WTC11 (cell line): ENCODE data around the gene ABHD15. TPM values are rescaled to one million over a fixed set of nuclear protein-coding genes. Genes with fewer than 3 reads are reported as not detected.
A peak's percentile ranks its signal among the peaks of the same experiment; 100 is the strongest.

Source experiments
- ATAC-seq: fragments of 200-7000 bp; cut with Tn5 transposase; 2 replicates; pipeline ENCODE4 v1.10.0; 2021; ENCODE audit warnings: mild to moderate bottlenecking, moderate library complexity
- CTCF ChIA-PET: fragments of 300-600 bp; sonication (Branson Sonifier 250); formaldehyde crosslinking; loops from one replicate; lab custom pipeline; 2021; ENCODE audit warnings: antibody characterized with exemption; lab: Charles Lee
- POLR2A ChIA-PET: fragments of 350-600 bp; sonication (Branson Sonifier 250); formaldehyde crosslinking; loops from one replicate; lab custom pipeline; 2021; ENCODE audit warnings: antibody characterized with exemption; lab: Charles Lee
- DNase-seq: peaks from one replicate; pipeline ENCODE4 v3.0.0; 2021; ENCODE audit warnings: low spot score
- H3K27ac Mint-ChIP-seq: 2 replicates; pipeline ENCODE4 v1.8.0; 2021; ENCODE audit warnings: mixed read lengths
- H3K27me3 Mint-ChIP-seq: 2 replicates; pipeline ENCODE4 v1.8.0; 2021; ENCODE audit warnings: low read depth, mild to moderate bottlenecking, moderate library complexity, mixed read lengths
- H3K36me3 Mint-ChIP-seq: 2 replicates; pipeline ENCODE4 v1.8.0; 2021; ENCODE audit warnings: mixed read lengths
- H3K4me1 Mint-ChIP-seq: 2 replicates; pipeline ENCODE4 v1.8.0; 2022; ENCODE audit warnings: mixed read lengths
- H3K4me3 Mint-ChIP-seq: 2 replicates; pipeline ENCODE4 v1.8.0; 2021; ENCODE audit warnings: mild to moderate bottlenecking, moderate library complexity, mixed read lengths
- H3K9me3 Mint-ChIP-seq: 2 replicates; pipeline ENCODE4 v1.8.0; 2021; ENCODE audit warnings: mixed read lengths
- CBFB ChIP-seq: sonication (generic); formaldehyde crosslinking; IDR thresholded peaks from 2 replicates; pipeline ENCODE4 v1.8.1; 2022; ENCODE audit warnings: mild to moderate bottlenecking, low read depth, missing genetic modification reagents
- E2F1 ChIP-seq: sonication (generic); formaldehyde crosslinking; IDR thresholded peaks from 2 replicates; pipeline ENCODE4 v1.8.0; 2022; ENCODE audit warnings: mild to moderate bottlenecking, missing genetic modification reagents
- FOXP1 ChIP-seq: sonication (generic); formaldehyde crosslinking; IDR thresholded peaks from 2 replicates; pipeline ENCODE4 v1.8.0; 2022; ENCODE audit warnings: missing genetic modification reagents, mild to moderate bottlenecking, moderate library complexity, borderline replicate concordance
- FOXP4 ChIP-seq: sonication (generic); formaldehyde crosslinking; IDR thresholded peaks from 2 replicates; pipeline ENCODE4 v1.8.0; 2022; ENCODE audit warnings: mild to moderate bottlenecking, missing genetic modification reagents
- MAX ChIP-seq: sonication (generic); formaldehyde crosslinking; IDR thresholded peaks from 2 replicates; pipeline ENCODE4 v1.8.0; 2022; ENCODE audit warnings: mild to moderate bottlenecking, missing genetic modification reagents
- NR2C2 ChIP-seq: sonication (generic); formaldehyde crosslinking; IDR thresholded peaks from 2 replicates; pipeline ENCODE4 v1.8.0; 2022; ENCODE audit warnings: mild to moderate bottlenecking, missing genetic modification reagents
- NR3C1 ChIP-seq: sonication (generic); formaldehyde crosslinking; conservative IDR thresholded peaks from 2 replicates; pipeline ENCODE4 v1.8.1; 2023; ENCODE audit warnings: low read depth, mild to moderate bottlenecking, missing genetic modification reagents
- PRRX2 ChIP-seq: fragments of 250-450 bp; sonication (Bioruptor Pico); IDR thresholded peaks from 2 replicates; pipeline ENCODE4 v1.8.0; 2021; ENCODE audit warnings: mild to moderate bottlenecking
- SP1 ChIP-seq: sonication (generic); formaldehyde crosslinking; conservative IDR thresholded peaks from 2 replicates; pipeline ENCODE4 v1.8.1; 2022; ENCODE audit warnings: missing genetic modification reagents
- TP53 ChIP-seq: sonication (generic); formaldehyde crosslinking; IDR thresholded peaks from 2 replicates; pipeline ENCODE4 v1.8.1; 2023; ENCODE audit warnings: mild to moderate bottlenecking, missing genetic modification reagents
- ZBTB21 ChIP-seq: sonication (generic); formaldehyde crosslinking; IDR thresholded peaks from 2 replicates; pipeline ENCODE4 v1.8.1; 2023; ENCODE audit warnings: mild to moderate bottlenecking, missing genetic modification reagents, borderline replicate concordance
- ZNF263 ChIP-seq: sonication (generic); formaldehyde crosslinking; IDR thresholded peaks from 2 replicates; pipeline ENCODE4 v1.8.1; 2022; ENCODE audit warnings: low read depth, mild to moderate bottlenecking, moderate library complexity, missing genetic modification reagents
- ZNF416 ChIP-seq: fragments of 250-450 bp; sonication (Bioruptor Pico); IDR thresholded peaks from 2 replicates; pipeline ENCODE4 v1.9.0; 2021; ENCODE audit warnings: mild to moderate bottlenecking, inconsistent platforms
- total RNA-seq: library from RNA; stranded (reverse); gene quantifications from 3 replicates; pipeline ENCODE4 v1.2.3, GENCODE V29; 2021
- TF ChIP-seq, protein P1 (sequence below): sonication (generic); formaldehyde crosslinking; IDR thresholded peaks from 2 replicates; pipeline ENCODE4 v1.8.0; 2022; ENCODE audit warnings: mild to moderate bottlenecking, missing genetic modification reagents
- TF ChIP-seq, protein P2 (sequence below): sonication (generic); formaldehyde crosslinking; IDR thresholded peaks from 2 replicates; pipeline ENCODE4 v1.8.1; 2023; ENCODE audit warnings: mild to moderate bottlenecking, missing genetic modification reagents, moderate library complexity
- TF ChIP-seq, protein P3 (sequence below): fragments of 200-600 bp; IDR thresholded peaks from 2 replicates; pipeline ENCODE4 v1.8.0; 2022; ENCODE audit warnings: antibody characterized with exemption

Gene ABHD15
- total RNA-seq, 1 experiment from 2014 or later = 2.8 TPM

DNA sequence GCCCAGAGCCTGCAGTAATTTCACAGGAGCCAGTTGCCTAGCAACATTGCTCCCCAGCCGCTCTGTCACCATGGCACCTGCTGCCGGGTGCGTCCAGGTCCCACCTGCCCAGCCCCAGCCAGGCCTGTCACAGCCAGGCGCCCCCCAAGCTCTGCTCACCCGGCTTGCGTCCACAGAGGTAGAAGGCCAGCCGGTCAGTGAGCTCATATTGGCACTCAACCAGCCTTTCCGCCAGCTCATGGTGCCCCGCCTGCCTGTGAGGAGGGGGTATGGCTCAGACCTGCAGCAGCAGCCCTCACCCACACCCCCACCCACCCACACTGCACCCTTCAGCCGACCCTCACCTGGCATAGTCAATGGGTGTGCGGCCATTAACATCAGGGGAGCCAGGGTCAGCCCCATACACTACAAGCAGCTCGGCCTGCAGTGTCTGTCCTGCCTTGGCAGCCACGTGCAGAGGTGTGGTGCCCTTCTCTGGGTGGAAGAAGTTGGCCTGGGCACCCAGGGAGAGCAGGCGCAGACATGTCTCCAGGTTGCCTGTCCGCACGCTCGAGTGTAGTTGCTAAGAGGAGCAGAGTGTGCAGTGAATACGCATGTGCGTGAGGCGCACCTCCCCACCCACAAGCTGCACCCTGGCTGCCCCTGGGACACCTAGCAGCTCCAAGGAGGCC lies 14.9 kb upstream of the ABHD15 start (continued):
- no peak for TF ChIP-seq E2F1 (CRISPR knock-in tag)
- TF ChIP-seq, all 79 proteins: peak for 0

GRCh38 chr17:29579866-29580771 lies 13.3 kb upstream of the ABHD15 start:
- CTCF ChIA-PET = interaction anchor here (0.6 to 4.5 kb wide), 15 partner anchors 7 to 312 kb away, joined by 3 to 72 read pairs (median 4); partner anchors contain the start of gene ANKRD13B
- TF ChIP-seq, protein P1, sequence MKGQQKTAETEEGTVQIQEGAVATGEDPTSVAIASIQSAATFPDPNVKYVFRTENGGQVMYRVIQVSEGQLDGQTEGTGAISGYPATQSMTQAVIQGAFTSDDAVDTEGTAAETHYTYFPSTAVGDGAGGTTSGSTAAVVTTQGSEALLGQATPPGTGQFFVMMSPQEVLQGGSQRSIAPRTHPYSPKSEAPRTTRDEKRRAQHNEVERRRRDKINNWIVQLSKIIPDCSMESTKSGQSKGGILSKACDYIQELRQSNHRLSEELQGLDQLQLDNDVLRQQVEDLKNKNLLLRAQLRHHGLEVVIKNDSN (CRISPR knock-in tag) = 0 out of 2 replicates have a peak, but pooled peaks have one; percentile 45
- TF ChIP-seq MAX (CRISPR knock-in tag) = peak; percentile 91
- TF ChIP-seq CBFB (CRISPR knock-in tag) = peak; percentile 71; the same call in 1 of the 2 replicates
- no peak for TF ChIP-seq NR2C2
- TF ChIP-seq, protein P2, sequence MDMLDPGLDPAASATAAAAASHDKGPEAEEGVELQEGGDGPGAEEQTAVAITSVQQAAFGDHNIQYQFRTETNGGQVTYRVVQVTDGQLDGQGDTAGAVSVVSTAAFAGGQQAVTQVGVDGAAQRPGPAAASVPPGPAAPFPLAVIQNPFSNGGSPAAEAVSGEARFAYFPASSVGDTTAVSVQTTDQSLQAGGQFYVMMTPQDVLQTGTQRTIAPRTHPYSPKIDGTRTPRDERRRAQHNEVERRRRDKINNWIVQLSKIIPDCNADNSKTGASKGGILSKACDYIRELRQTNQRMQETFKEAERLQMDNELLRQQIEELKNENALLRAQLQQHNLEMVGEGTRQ (CRISPR knock-in tag) = peak; percentile 67
- TF ChIP-seq ZNF416 (CRISPR knock-in tag) = no peak
- TF ChIP-seq SP1 (CRISPR knock-in tag) = 0 out of 2 replicates have a peak, but pooled peaks have one; percentile 55
- TF ChIP-seq FOXP4 (CRISPR knock-in tag) = 0 out of 2 replicates have a peak, but pooled peaks have one; percentile 51
- TF ChIP-seq, protein P3, sequence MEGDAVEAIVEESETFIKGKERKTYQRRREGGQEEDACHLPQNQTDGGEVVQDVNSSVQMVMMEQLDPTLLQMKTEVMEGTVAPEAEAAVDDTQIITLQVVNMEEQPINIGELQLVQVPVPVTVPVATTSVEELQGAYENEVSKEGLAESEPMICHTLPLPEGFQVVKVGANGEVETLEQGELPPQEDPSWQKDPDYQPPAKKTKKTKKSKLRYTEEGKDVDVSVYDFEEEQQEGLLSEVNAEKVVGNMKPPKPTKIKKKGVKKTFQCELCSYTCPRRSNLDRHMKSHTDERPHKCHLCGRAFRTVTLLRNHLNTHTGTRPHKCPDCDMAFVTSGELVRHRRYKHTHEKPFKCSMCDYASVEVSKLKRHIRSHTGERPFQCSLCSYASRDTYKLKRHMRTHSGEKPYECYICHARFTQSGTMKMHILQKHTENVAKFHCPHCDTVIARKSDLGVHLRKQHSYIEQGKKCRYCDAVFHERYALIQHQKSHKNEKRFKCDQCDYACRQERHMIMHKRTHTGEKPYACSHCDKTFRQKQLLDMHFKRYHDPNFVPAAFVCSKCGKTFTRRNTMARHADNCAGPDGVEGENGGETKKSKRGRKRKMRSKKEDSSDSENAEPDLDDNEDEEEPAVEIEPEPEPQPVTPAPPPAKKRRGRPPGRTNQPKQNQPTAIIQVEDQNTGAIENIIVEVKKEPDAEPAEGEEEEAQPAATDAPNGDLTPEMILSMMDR = peak; percentile 68
- 0 out of 2 replicates have a peak, but pooled peaks have one; percentile 84 for TF ChIP-seq TP53 (CRISPR knock-in tag)
- TF ChIP-seq NR3C1 (CRISPR knock-in tag) = no peak
- peak; percentile 40; the same call in 1 of the 2 replicates for TF ChIP-seq ZBTB21
- peak; percentile 34; the same call in 1 of the 2 replicates for TF ChIP-seq FOXP1 (CRISPR knock-in tag)
- TF ChIP-seq PRRX2 (CRISPR knock-in tag) = no peak
- TF ChIP-seq ZNF263 = no peak
- peak; percentile 86 for ATAC-seq
- DNase-seq = peak; percentile 86
- no peaks in the 10 kb centered on the region for H3K9me3 Mint-ChIP-seq
- peaks cover 38% of the 10 kb centered on the region for H3K36me3 Mint-ChIP-seq
- no peak overlapping the region for H3K4me3 Mint-ChIP-seq
- H3K27me3 Mint-ChIP-seq = no peaks in the 10 kb centered on the region
- POLR2A ChIA-PET = interaction anchor here (2.0 kb wide), 1 partner anchor 11 kb away, joined by 12 read pairs; no protein-coding TSS in a partner anchor
- H3K4me1 Mint-ChIP-seq = peaks cover 17% of the 10 kb centered on the region
- peak overlapping the region; percentile 28; the same call in 1 of the 2 replicates for H3K27ac Mint-ChIP-seq
